ENCODE data around the gene GRAMD4.

GRCh38 chr22:46688949-46689348, 68.8 kb downstream of the GRAMD4 start:
- no peak for TF ChIP-seq EZH2phosphoT487 (IDR thresholded peaks at IDR 0.05; ENCODE audit: borderline replicate concordance, low read depth, low read length)
- no peak for TF ChIP-seq CTCF (conservative IDR thresholded peaks at IDR 0.05; ENCODE audit: low read length)
